Stimulated activated CD4-positive, alpha-beta T cell treated with anti-CD3 and anti-CD28 coated beads, Interleukin-1b, Interleukin-23, amount 100 ng/mL, for 1 hour (primary cell): Measurements from ENCODE around the gene UST.
"Not testable (repeated sequence)": the region's sequence is repeated elsewhere in the genome, so short reads cannot be mapped to it uniquely, and the experiment has no call there.

Experiments
- DNase-seq, 2 donors: peaks; one replicate each; pipeline ENCODE4 v3.0.0-alpha.2; 2020; ENCODE audit warnings: low read depth in 2 of 2

UST gene

DNA sequence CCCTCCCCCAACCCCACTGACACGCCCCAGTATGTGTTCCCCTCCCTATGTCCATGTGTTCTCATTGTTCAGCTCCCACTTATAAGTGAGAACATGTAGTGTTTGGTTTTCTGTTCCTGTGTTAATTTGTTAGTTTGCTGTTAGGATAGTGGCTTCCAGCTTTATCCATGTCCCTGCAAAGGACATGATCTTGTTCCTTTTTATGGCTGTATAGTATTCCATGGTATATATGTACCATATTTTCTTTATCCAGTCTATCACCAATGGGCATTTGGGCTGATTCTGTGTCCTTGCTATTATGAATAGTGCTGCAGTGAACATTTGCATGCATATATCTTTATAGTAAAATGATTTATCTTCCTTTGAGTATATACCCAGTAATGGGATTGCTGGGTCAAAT, 259.4 kb downstream of the UST start:
- DNase-seq, result not testable (repeated sequence)

DNA sequence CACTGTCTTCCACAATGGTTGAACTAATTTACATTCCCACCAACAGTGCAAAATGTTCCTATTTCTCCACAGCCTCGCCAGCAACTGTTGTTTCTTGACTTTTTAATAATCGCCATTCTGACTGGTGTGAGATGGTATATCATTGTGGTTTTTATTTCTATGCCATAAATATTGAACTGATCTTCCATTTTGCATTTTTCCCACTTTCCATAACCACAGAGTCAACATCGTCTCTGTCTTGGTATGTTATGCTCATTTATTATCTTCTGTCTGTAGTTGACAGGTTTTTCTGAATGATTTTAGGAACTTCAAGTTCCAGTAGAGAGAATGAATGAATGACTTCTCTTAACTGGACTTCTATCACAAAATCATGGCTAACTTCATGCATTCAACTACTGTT, 259.8 kb downstream of the UST start:
- no peak for DNase-seq

- DNase-seq, result no peak
These were observed 261.0 kb downstream of the UST start for GRCh38 chr6:149007846-149008245.

GRCh38 chr6:149008741-149009140, 261.9 kb downstream of the UST start:
- no peak for DNase-seq

DNA sequence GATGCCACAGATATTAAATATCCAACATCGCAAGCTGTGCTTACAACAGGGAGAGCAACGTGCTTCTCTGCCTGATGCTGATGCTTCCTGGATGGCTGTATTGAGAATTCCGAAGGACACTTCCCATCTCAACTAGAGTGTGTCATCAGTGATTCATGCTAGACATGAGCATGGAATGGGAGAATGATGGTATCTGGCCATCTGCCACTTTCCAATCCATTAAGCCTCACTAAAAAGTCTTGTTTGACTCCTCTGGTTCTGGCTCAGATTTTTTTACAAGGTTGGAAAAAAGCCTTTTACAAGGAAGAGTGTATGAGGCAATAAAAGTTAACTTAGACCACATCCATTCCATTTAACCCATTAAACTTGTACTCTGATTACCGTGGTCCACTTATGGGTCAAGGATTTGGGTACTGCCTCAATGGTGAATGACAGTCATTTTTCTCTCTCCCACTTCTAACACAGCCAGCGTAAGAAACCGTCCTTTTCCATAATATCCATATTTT, 265.3 kb downstream of the UST start:
- DNase-seq, result no peak

- no peak for DNase-seq
These were observed 266.9 kb downstream of the UST start for GRCh38 chr6:149013586-149014344.

DNA sequence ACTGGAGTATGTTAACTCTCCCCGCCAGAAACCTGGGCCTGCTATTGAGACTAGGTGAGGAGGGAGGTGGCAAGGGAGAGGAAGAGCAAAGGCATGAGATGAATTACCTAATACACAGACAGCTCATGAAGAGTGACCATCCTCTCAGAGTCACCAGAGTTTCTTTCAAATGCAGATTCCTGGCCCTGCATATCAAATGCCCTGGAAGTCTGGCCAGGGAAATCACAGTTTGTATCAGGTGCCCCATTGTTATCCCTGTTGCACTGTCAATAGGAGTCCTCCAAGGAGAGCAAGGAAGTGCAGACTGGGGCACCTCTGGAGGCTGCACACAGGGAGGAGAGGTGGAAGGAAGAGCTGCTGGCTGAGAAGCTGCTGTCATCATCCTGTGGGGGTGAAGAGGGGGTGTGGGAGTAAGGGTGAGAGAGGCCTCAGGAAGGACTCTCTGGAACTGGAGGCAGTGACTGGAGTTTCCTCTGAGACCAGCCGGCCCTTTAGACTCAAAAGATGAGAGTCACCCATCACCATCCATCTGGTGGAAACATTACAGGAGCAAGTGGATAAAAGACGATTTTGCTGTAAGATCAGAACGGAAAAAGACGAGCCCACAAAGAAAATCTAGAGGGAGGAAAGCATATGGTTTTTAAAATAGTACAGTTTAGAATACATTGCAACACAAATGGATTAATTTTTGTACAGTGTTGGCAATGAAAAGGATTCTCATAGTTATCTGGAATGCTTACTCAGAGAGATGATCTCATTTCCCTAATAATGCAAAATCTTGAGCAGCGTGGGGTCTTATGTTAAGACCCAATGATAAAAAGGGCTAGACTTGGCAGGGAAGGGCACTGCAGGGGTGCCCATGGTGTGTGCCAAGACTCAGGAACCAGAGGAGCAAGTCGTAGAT, 268.1 kb downstream of the UST start:
- DNase-seq, result no peak

GRCh38 chr6:149015535-149016525, 269.0 kb downstream of the UST start:
- no peak for DNase-seq

- DNase-seq, result no peak
These were observed 269.9 kb downstream of the UST start for GRCh38 chr6:149016716-149017115.

- DNase-seq, result no peak
These were observed 273.5 kb downstream of the UST start for GRCh38 chr6:149020319-149020718.

DNA sequence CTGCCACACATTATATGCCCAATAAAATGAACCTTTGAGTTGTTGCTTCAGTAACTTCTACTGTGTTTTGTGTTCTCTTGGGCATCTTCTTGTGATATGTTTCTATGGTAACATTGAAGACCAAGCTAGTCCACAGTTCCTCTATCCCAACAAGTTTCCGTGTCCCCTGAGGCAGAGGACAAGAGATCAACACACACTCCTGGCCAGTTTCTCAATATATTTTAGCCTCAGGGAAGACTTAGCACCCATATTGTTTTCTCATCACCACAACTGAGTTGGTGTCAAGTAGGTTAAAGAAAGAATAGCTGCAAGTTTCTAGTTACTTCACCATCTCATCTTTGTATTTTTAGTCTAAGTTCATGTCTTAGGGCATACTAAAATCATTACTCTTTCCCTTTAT, 277.5 kb downstream of the UST start:
- no peak for DNase-seq

- DNase-seq, result no peak
These were observed 278.2 kb downstream of the UST start for GRCh38 chr6:149025061-149025460.

DNA sequence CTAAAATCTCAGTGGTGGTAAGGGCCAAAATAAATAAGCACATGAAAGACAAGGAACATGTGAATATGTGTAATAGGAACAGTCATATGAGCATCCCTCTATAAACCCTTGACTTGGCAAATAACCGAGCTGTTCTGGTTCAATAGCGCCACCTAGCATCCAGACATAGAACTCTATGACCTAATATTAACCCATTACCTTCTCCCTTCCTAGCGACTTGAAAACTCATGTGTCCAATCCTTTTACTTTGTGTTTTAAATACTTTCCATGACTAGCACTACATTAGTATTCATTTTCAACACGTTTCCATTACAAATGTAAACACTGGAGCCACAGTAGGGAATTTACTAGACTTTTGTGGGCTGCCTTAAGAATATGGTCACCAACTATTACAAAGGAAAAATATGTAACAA, 279.7 kb downstream of the UST start:
- DNase-seq, result no peak

GRCh38 chr6:149027484-149027883, 280.7 kb downstream of the UST start:
- no peak for DNase-seq

GRCh38 chr6:149028767-149029405, 282.1 kb downstream of the UST start:
- DNase-seq, result peak; percentile 33 to 47

- DNase-seq, result no peak
These were observed 284.5 kb downstream of the UST start for GRCh38 chr6:149031201-149031858.

DNA sequence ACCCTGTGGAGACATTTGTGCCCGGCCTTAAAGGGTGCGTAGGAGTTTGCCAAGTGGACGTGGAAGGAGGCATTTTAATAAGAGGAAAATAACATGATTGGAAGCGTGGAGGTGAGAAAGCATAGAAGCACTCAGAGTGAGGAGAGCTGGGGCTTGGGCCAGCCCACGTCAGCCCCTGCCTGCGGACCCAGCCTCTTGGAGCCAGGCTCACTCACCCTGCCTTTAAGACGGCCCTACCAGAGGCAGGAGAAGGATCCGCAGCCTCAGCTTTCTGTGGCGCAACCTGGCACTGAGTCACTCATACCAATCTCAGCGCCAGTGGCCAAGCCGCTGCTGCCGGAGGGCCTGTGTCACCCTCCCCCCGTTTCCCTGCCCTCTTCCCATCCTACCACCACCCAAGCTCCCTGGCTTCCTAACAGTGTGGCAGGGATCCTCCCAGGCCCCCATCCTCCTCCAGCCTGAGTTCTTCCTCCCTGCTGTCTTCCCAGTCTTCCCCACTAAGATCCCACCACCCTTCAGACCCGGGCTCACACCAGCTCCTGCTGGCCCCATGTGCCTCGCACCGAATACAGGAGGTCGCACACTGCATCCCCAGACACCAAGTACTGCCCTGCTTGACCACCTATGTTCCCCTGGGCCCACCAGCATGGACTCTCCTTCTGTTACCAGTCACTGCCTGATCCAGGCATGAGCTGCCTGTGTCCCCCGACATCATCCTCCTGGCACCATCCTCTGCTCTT, 285.2 kb downstream of the UST start:
- DNase-seq, result no peak

GRCh38 chr6:149032599-149033405, 286.0 kb downstream of the UST start:
- peak in 1 of 2 donors; percentile 33 for DNase-seq

DNA sequence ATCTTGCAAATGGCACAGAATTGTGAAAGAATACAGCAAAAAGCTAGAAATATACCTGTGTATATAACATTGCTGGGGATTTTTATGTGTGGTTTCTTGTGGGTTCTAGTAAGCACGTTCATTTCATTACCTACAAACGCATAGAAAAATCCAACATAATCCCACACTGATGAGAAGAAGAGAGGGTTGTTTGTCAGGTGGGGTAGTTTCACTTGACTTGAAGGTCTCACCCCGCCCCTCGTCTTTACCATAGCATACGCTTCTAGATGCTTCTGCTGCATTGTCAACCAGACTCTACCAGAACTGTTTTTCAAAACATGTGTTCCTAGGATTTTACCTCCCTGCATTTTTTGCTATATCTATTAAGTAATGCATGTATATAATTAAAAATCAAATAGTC, 286.6 kb downstream of the UST start:
- DNase-seq, result no peak
